WI38 (cell line): ENCODE results near the gene ADAMTSL4.

ENCODE experiments used
- H3K4me3 ChIP-seq: 2 replicates; pipeline ENCODE4 v1.5.1; 2011; ENCODE audit warnings: low read depth, mild to moderate bottlenecking, control low read depth, low read length
- CTCF ChIP-seq: IDR thresholded peaks from 2 replicates; pipeline ENCODE4 v1.5.1; 2012; ENCODE audit warnings: low read depth, mild to moderate bottlenecking, control low read depth, low read length

The ADAMTSL4 gene

GRCh38 chr1:150535511-150536287 is 13.5 kb upstream of the ADAMTSL4 start:
- no peak for TF ChIP-seq CTCF
- no peak overlapping the region for H3K4me3 ChIP-seq

DNA sequence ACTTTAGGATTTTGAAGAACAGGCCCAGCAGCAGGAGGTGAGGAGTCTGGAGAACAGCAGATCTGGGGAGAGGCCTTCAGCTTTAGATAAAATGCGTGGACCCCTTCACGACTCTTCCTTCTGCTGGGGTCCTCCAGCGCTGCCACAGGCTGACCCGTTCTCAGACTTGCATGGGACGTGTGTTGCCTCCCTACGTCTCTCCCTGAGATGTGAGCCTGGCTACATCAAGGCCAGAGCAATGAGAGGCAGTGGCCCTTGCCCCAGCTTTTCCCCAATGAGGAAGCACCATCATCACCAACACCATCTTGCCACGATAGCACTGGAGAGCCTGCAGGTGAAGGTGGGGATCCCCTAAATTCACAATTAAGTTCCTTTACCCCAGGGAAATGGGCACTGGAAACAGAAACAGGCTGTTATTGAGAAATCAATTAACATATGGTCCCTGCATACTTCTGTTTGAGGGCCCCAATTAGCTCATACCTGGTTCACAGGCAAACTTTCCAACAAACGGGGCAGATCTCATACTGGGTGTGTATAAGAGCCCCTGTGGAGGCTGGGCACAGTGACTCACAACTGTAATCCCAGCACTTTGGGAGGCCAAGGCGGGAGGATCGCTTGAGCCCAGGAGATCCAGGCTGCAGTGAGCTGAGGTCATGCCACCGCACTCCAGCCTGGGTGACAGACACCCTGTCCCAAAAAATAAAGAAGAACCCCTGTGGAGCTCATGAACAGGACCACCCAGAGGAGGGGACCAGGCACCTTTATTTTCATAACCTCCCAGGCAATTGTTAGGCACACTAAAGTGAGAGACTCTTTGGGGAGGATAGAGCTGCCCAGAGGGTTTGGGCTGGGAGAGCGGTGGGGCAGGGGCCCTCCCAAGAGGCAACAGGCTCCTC is 12.1 kb upstream of the ADAMTSL4 start:
- H3K4me3 ChIP-seq = no peak overlapping the region
- no peak for TF ChIP-seq CTCF

DNA sequence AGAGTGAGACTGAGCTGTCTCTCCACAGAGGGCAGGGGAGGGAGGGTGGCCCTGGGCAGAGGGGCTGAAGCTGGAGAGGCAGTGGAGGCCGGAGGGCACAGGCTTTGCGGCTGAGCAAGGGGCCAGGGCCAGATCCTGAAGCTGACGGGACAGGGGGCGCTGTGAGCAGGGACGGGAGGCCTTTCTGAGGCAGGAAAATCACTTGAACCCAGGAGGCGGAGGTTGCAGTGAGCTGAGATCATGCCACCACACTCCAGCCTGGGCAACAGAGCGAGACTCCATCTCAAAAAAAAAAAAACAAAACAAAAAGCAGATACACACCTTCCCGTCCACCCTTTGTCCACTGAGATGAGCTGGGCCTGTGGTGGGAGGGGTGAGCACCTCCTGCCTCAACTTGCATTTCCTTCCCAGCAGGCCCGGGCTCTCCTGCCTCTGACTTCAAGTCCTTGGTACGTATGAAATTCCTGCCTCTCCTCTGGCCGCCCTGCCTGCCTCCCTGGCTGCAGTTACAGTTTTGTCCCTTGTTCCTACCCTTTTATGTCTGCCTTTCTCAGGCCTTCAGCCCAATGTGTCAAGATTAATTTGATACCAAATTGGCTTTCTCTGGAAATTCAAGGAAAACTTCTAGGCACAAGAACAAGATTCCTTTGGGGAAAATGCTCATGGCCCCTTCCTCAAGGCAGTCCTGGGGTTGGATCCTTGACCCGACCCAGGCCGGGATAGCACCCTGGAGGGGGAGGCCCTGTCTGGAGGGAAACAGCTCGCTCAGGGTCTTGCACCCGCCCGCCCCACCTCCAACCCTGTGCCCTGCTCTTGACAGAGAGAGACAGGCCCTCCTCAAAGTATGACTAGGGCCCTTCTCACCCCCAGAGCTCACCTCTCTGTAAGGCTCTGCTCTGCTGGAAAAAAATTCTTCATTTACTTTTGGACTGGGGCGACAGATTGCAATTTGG is 11.2 kb upstream of the ADAMTSL4 start:
- 0 out of 2 replicates have a peak, but pooled peaks have one; percentile 3 for TF ChIP-seq CTCF
- no peak overlapping the region for H3K4me3 ChIP-seq

GRCh38 chr1:150543500-150544143 is 5.6 kb upstream of the ADAMTSL4 start:
- no peak overlapping the region for H3K4me3 ChIP-seq
- TF ChIP-seq CTCF = no peak

GRCh38 chr1:150544204-150544603 is 5.0 kb upstream of the ADAMTSL4 start:
- no peak overlapping the region for H3K4me3 ChIP-seq
- no peak for TF ChIP-seq CTCF

GRCh38 chr1:150545486-150546032 is 3.6 kb upstream of the ADAMTSL4 start:
- H3K4me3 ChIP-seq = no peak overlapping the region
- TF ChIP-seq CTCF = no peak
